ENCODE measurements around the gene BMS1.

BMS1 gene

GRCh38 chr10:42867571-42867970, 85.0 kb downstream of the BMS1 start:
- no peak for DNase-seq

- DNase-seq, result no peak
These were observed 85.9 kb downstream of the BMS1 start for GRCh38 chr10:42868530-42868929.

GRCh38 chr10:42869977-42870350, 87.4 kb downstream of the BMS1 start:
- no peak for DNase-seq

GRCh38 chr10:42871138-42871641, 88.6 kb downstream of the BMS1 start:
- peak; percentile 13 for DNase-seq

GRCh38 chr10:42871823-42872222, 89.2 kb downstream of the BMS1 start:
- DNase-seq, result no peak

- no peak for DNase-seq
These were observed 90.4 kb downstream of the BMS1 start for GRCh38 chr10:42872865-42873435.

- DNase-seq, result no peak
These were observed 92.3 kb downstream of the BMS1 start for GRCh38 chr10:42874713-42875387.

GRCh38 chr10:42875388-42875755, 92.8 kb downstream of the BMS1 start:
- DNase-seq, result no peak

- DNase-seq, result no peak
These were observed 93.3 kb downstream of the BMS1 start for GRCh38 chr10:42875798-42876341.

GRCh38 chr10:42876476-42876875, 93.9 kb downstream of the BMS1 start:
- DNase-seq, result no peak

GRCh38 chr10:42876945-42877344, 94.3 kb downstream of the BMS1 start:
- no peak for DNase-seq

GRCh38 chr10:42877496-42878030, 95.0 kb downstream of the BMS1 start:
- DNase-seq, result no peak

- no peak for DNase-seq
These were observed 95.7 kb downstream of the BMS1 start for GRCh38 chr10:42878134-42878820.

- DNase-seq, result no peak
These were observed 96.2 kb downstream of the BMS1 start for GRCh38 chr10:42878821-42879195.

GRCh38 chr10:42879380-42880254, 97.0 kb downstream of the BMS1 start:
- DNase-seq, result no peak

GRCh38 chr10:42880255-42880620, 97.6 kb downstream of the BMS1 start:
- DNase-seq, result no peak

GRCh38 chr10:42882597-42882996, 100.0 kb downstream of the BMS1 start:
- no peak for DNase-seq

Data from NCI-H82 (cell line).